Measurements from ENCODE around the gene A4GALT.
A peak's percentile ranks its signal among the peaks of the same experiment; 100 is the strongest.

Gene A4GALT

GRCh38 chr22:42720263-42721044 lies at the start of gene A4GALT:
Gene A4GALT (minus strand): TSS chr22:42720870. CDS start chr22:42693951, 26,919 bp downstream.
- H3K4me3 ChIP-seq (ENCODE audit: low read length) = peak within 1 kb of the TSS; percentile 85
- no peak for DNase-seq (ENCODE audit: low read depth)
- TF ChIP-seq CTCF (conservative IDR thresholded peaks at IDR 0.05; ENCODE audit: low read length) = no peak

GRCh38 chr22:42770448-42770726 lies 49.7 kb upstream of the A4GALT start:
- TF ChIP-seq CTCF (conservative IDR thresholded peaks at IDR 0.05; ENCODE audit: low read length) = no peak
- H3K4me3 ChIP-seq (ENCODE audit: low read length) = no peak overlapping the region; the same call in 1 of the 2 replicates
- no peak for DNase-seq (ENCODE audit: low read depth)

GRCh38 chr22:42769574-42770447 lies 49.1 kb upstream of the A4GALT start:
- peak overlapping the region; percentile 33 for H3K4me3 ChIP-seq (ENCODE audit: low read length)
- peak; percentile 79 for DNase-seq (ENCODE audit: low read depth)
- TF ChIP-seq CTCF (conservative IDR thresholded peaks at IDR 0.05; ENCODE audit: low read length) = no peak

GRCh38 chr22:42769238-42769573 lies 48.5 kb upstream of the A4GALT start:
- no peak for DNase-seq (ENCODE audit: low read depth)
- TF ChIP-seq CTCF (conservative IDR thresholded peaks at IDR 0.05; ENCODE audit: low read length) = no peak

GRCh38 chr22:42768385-42769035 lies 47.8 kb upstream of the A4GALT start:
- H3K4me3 ChIP-seq (ENCODE audit: low read length) = no peak overlapping the region
- no peak for DNase-seq (ENCODE audit: low read depth)
- no peak for TF ChIP-seq CTCF (conservative IDR thresholded peaks at IDR 0.05; ENCODE audit: low read length)

More at GRCh38 chr22:42769238-42769573, 48.5 kb upstream of the A4GALT start:
- H3K4me3 ChIP-seq (ENCODE audit: low read length) = no peak overlapping the region

- no peak overlapping the region for H3K4me3 ChIP-seq (ENCODE audit: low read length)
- DNase-seq (ENCODE audit: low read depth) = no peak
- no peak for TF ChIP-seq CTCF (conservative IDR thresholded peaks at IDR 0.05; ENCODE audit: low read length)
These were observed 46.2 kb upstream of the A4GALT start for GRCh38 chr22:42766860-42767259.
